ACHN (cell line): ENCODE results near the gene DDX11.
"Not testable (repeated sequence)": the region's sequence is repeated elsewhere in the genome, so short reads cannot be mapped to it uniquely, and the experiment has no call there.

ENCODE experiments used
- DNase-seq: peaks from one replicate; pipeline ENCODE4 v3.0.0-alpha.2; 2015
- in situ Hi-C: cut with HindIII; loops from 2 replicates; pipeline ENCODE4 v1.10.0; 2017; ENCODE audit warnings: low sequenced_read_pairs, low pct_ligation_motif_present, low pct_unique_long_range_greater_than_20kb

The DDX11 gene

GRCh38 chr12:31073527-31074332 lies at the start of gene DDX11:
Gene DDX11 (plus strand): TSS chr12:31073860. CDS start chr12:31078394, 4,534 bp downstream.
- peak; percentile 95 for DNase-seq
- in situ Hi-C loops, result not testable (repeated sequence)

DNA sequence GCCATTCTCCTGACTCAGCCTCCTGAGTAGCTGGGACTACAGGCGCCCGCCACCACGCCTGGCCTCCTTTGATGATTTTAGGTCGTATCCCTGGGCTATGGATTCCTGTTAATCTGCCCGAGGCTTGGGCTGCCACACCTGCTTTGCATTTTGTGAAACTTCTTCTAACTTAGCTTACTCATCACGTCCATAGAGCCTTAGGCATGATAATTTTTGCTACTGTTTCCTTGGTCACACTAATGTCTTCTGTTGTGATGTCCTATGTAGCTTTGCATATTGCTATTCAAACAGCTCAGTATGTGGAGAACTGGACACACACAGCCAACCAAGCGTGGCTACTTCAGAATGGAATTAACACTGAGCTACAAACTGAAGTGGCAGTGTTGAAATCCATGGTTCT lies 47.5 kb upstream of the DDX11 start:
- in situ Hi-C loops, result no loop called here
- no peak for DNase-seq

DNA sequence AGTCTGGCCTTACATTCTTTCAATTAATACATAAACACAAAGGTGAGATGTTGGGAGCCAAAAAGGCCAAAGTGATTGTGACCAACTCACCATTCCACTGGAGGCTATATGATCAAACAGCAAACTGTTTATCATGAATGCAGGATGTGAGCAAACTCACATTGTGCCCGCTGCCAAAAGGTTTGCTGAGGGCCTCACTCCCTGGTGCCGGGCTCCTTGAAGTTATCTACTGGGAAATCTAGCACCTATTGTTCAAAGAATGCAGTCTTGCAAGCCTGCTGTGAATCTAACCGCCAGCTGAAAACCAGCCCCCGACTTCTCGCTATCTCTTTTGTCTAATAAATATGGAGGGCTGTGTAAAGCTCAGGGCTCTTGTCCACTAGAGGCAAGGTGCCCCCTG lies 46.7 kb upstream of the DDX11 start:
- in situ Hi-C loops, DNase-seq: not testable (repeated sequence)

- DNase-seq, result no peak
- in situ Hi-C loops, result no loop called here
Observed at GRCh38 chr12:31029468-31029867, 44.2 kb upstream of the DDX11 start.

- in situ Hi-C loops, result no loop called here
- DNase-seq, result no peak
Observed at GRCh38 chr12:31029916-31030562, 43.6 kb upstream of the DDX11 start.

DNA sequence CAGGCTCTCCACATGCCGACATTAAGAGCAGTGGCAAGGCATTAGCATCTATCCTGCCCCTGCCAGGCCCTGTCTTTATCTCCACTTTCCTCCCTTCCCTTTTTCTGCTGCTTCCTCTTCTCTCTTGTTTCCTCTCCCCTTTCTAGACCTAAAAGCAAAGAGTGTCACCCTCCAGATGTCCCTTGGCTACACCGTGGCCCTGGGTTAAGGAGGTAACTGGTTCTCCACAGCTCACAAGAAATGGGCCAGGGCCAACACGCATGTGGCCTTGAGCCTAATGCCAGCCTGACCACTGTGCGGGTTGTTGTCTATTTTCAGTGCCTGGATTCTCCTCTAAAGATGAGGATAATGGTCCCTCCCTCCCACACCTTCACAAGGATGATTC lies 41.7 kb upstream of the DDX11 start:
- in situ Hi-C loops, result no loop called here
- no peak for DNase-seq

- DNase-seq, result no peak
- in situ Hi-C loops, result no loop called here
Observed at GRCh38 chr12:31033146-31033545, 40.5 kb upstream of the DDX11 start.

GRCh38 chr12:31033681-31034080 lies 40.0 kb upstream of the DDX11 start:
- in situ Hi-C loops, result no loop called here
- no peak for DNase-seq

DNA sequence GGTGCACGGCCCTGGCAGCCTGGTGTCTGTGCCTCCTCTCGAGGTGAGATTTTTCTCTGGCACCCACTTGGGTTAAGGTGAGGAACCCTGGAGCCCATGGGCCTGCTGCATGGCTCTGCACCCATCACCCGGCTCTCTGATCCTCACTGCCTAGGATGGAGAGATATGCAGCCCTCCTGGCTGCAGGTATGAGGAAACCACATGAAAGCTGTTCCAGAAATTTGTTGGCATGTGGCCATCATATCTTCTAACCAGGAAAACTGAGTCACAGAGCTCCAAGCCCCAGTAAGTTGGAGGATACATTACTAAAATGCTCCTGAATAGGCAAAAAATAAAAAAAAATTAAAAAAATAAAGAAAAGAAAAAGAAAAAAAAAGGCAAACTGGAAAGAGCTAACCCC lies 39.3 kb upstream of the DDX11 start:
- DNase-seq, result no peak
- in situ Hi-C loops, result no loop called here

GRCh38 chr12:31035226-31035625 lies 38.4 kb upstream of the DDX11 start:
- in situ Hi-C loops, result no loop called here
- DNase-seq, result no peak

- in situ Hi-C loops, result no loop called here
- no peak for DNase-seq
Observed at GRCh38 chr12:31035967-31036665, 37.5 kb upstream of the DDX11 start.

DNA sequence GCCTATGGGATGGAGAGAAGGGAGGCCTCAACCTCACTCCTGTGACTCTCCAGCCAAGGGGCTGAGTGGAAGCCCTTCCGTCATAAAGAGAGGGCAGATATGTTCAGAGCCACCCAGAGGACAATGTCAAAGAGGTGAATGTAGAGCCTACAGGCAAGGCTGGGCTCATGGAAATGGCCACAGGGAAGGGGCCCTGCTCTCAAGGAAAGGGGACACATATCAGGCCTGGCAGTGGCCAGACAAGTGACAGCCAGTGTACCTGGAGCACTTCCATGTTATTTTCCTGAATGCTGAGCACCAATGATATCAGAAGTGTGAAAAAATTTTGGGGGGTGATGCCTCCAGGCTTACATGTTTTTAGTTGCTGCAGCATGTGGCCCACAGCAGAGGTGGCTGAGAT lies 36.6 kb upstream of the DDX11 start:
- no peak for DNase-seq
- in situ Hi-C loops, result no loop called here

GRCh38 chr12:31037931-31038330 lies 35.7 kb upstream of the DDX11 start:
- no peak for DNase-seq
- in situ Hi-C loops, result no loop called here

DNA sequence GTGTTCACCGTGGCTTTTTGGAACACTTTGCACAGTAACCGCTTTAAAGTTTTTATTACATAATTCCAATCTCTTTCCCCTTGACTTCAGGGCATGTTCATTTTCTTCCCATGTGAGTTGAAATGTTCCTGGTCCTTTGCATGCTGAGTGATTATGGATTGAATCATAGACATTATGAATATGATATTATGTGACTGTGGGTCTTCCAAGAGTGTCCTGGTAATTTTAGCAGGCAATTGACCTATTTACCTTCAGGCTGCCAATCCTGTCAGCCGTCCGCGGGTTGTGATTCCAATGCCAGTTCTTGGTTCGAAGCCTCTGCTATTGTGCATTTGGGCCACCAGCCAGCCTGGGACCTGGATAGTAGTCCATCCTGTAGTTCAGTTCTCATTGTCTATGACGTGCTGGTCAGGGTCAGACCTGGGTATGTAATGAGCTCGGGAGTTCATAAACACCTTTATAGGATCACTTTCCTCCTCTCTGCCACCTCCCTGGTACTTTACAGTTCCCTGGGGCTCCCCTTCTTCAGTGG lies 32.6 kb upstream of the DDX11 start:
- in situ Hi-C loops, result no loop called here
- DNase-seq, result no peak

DNA sequence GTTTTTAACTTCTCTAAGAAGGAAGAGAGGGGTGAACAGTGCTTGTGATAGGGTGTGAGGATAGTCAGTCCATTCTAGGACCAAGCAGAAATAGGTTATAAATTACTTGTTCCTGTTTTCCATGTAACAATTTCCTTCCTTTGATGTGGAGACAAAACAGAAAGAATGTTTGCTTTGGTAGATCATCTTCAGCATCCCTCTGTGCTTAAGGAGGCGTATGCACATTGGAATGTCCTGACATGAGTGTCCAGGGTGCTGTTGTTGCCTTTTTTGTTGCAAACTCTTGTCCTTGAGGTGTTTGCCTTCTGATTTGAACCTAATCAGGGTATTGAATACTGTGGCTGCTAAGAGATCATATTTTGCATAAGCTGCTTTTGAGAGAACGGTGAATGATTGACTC lies 23.5 kb upstream of the DDX11 start:
- peak; percentile 69 for DNase-seq
- in situ Hi-C loops, result not testable (repeated sequence)

- DNase-seq, result peak; percentile 33
- in situ Hi-C loops, result not testable (repeated sequence)
Observed at GRCh38 chr12:31050548-31050947, 23.1 kb upstream of the DDX11 start.

GRCh38 chr12:31051692-31052091 lies 22.0 kb upstream of the DDX11 start:
- in situ Hi-C loops, DNase-seq: not testable (repeated sequence)

DNA sequence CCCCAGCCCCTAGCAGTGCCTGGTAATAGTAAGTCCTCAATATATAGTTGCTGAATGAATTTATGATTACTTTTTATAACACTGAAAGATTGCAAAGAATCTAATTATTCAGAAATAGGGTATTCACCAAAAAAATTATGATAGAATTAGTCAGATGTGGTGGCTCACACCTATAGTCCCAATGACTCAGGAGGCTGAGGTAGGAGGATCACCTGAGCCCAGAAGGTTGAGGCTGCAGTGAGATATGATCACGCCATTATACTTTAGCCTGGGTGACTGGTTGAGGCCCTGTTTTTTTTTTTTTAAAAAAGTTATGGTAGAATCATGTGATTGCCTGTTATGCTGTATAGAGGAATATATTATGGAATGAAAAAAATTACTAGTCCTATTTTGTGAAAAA lies 21.5 kb upstream of the DDX11 start:
- in situ Hi-C loops, DNase-seq: not testable (repeated sequence)
